Nucleus accumbens (tissue), 56 donors: Measurements from ENCODE around the gene PLSCR3.

Source experiments
- DNase-seq, 56 donors: peaks; one replicate each; lab custom pipeline; 2025; lab: John Stamatoyannopoulos, UW

The PLSCR3 gene

DNA sequence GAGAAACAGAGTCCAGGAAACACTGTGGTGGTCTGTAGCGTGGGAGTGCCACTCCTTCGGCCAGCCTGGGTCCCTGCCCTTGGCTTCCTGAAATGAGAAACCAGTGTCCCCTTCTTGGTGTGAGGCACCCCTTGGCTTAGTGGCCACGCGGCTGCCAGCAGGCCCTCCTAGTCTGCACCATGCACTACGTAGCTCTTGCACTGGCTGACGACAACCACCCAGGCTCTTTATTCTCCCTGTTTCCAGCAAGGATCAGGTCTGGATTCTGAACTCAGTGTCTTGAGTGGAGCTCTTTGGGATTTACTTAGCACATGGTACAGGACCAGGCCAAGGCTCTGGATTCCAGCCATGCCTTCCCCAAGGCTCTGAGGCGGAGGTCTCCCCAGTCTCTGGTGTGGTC, 33.2 kb upstream of the PLSCR3 start:
- no peak for DNase-seq

DNA sequence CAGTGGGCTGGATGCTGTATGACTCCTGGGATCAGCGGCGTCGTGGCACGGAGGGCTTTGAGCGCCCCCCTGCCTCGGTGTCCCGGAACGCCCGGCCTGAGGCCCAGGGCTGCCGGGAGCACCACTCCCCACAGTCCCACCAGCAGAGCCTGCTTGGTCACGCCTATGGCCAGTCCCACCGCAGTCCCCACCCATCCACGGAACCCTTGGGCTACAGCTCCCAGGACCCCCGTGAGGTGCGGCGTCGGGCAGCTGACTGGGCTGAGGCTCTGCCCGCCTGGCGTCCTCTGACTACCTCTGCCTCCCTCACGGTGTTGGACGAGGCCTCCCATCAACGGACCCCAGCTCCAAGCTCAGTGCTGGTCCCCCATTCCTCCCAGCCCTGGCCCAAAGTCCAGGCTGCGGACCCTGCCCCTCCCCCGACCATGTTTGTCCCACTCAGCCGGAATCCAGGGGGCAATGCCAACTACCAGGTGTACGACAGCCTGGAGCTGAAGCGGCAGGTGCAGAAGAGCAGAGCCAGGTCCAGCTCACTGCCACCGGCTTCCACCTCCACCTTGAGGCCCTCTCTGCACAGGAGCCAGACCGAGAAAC, 32.7 kb upstream of the PLSCR3 start:
- DNase-seq, result no peak

DNA sequence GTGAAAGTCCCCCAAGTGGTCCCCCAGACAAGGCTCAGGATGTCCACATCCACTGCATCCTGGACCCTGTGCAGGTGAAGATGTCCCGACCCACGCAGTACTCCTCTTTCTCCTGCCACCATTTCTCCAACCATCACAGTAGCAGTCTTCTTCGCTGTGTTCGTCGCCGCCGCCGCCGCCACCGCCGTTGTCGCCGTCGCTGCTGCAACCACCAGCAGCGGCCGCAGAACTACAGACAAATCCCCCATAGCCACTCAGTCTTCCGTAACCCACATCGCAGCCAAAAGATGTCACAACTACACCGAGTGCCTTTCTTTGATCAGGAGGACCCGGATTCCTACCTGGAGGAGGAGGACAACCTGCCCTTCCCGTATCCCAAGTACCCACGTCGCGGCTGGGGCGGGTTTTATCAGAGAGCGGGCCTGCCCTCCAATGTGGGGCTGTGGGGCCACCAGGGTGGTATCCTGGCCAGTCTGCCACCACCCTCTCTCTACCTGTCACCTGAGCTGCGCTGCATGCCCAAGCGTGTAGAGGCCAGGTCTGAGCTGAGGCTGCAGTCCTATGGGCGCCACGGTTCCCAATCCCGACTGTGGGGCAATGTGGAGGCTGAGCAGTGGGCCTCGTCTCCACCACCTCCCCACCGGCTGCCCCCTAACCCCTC, 32.0 kb upstream of the PLSCR3 start:
- DNase-seq, result no peak

DNA sequence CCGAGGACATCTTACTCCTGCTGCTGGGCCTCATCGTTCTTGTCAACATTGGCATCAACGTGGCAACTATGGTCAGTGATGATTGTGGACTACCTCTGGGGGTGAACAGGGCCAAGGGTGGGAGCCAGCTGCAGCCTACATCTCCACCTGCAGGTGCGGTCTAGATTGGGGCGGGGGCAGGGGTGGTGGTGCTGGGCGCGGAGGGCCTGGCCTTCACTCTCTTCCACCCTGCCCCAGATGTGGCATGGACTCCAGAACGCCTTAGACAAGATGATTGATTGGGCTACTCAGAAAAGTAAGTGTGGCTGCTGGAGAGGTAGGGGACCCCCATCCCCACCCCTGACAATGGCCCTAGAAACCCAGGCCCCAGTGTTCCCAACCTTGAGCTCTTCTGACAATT, 31.4 kb upstream of the PLSCR3 start:
- DNase-seq, result no peak

DNA sequence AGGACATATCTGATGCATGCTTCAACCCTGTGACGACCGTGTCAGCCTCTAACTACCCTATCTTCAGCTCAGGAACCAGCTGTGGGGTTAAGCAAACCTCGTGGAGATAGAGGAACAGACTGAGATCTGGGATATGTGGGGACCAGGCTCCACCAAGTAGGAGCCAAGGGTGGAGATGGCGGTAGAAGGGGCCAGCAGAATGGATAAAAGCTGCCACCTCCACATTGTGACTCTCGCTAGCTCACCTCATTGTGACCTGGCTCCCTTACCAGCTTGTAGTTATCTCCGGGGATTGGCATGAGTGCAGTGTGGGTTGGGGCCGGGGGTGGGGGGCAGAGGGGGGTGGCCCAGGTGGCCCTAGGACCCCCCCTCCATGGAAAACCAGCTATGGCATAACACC, 31.0 kb upstream of the PLSCR3 start, which contains the start of gene SPEM2:
SPEM2 (plus strand) TSS at position 301 of the 400 bp plus-strand sequence; CDS start at position 374, 73 bp downstream.
- DNase-seq, result no peak

DNA sequence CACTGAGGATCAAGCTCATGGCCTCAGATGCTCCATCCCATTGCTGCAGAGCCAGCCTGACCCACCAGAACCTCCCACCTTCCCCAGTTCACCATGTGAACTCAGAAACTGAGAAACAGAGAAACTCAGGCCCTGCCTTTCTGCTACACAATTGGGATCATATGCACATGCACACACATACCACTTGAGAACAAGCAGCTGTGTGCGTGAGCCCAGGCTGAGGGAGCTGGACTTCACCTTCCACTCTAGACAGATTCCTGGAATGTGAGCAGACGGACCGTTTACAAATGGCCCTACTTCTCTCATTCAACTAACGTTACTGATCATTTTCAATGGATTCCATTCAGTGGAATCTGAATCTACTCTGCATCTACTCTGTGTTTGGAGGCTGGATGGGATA, 29.4 kb upstream of the PLSCR3 start:
- DNase-seq, result no peak

DNA sequence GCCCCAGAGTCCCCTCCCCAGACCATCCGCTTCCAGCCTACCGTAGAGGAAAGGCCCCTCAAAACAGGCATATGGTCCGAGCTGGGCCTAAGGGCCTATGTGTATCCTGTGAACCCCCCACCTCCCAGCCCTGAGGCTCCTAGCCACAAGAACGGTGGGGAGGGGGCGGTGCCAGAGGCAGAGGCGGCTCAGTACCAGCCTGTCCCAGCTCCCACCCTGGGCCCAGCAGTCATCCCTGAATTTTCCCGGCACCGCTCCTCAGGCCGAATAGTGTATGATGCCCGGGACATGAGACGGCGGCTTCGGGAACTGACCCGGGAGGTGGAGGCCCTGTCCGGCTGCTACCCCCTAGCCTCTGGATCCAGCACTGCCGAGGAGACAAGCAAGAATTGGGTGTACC, 26.9 kb upstream of the PLSCR3 start:
- no peak for DNase-seq

DNA sequence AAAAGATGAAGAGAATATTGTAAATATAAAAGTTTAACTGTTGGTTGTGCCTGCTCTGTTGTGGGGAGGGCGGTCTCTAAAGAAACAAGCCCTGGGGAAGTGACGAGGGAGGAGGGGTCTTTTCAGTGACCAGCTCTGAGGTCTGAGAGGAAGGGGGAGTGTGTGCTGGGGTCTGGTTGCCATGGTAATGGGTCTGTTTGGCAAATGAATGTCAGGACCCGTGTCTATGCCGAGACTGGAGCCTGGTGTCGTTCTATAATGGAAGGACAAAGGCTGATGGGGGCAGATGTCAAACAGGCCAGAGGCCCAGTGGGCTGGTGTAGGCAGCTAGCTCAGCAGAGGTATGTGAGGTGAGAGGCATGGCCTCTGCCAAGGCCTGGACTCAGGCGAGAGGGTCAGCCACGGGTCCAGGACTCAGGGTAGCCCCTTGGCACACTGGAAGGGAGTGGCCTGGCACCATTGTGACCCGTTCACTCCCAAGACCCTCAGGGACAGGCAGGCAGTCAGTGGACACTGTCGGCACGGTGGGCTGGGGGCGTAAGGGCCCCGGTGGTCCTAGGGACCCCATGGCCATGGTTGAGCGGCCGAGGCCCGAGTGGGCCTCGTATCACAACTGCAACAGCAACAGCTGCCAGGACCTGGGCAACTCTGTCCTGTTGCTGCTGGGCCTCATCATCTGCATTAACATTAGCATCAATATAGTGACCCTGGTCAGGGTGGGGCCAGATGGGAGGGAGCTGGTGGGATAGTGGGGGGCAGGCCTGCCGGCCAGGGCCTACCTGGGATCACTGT, 25.7 kb upstream of the PLSCR3 start, which contains the start of gene SPEM1:
SPEM1 (plus strand) TSS at position 506 of the 792 bp plus-strand sequence; CDS start at position 567, 61 bp downstream.
- no peak for DNase-seq

DNA sequence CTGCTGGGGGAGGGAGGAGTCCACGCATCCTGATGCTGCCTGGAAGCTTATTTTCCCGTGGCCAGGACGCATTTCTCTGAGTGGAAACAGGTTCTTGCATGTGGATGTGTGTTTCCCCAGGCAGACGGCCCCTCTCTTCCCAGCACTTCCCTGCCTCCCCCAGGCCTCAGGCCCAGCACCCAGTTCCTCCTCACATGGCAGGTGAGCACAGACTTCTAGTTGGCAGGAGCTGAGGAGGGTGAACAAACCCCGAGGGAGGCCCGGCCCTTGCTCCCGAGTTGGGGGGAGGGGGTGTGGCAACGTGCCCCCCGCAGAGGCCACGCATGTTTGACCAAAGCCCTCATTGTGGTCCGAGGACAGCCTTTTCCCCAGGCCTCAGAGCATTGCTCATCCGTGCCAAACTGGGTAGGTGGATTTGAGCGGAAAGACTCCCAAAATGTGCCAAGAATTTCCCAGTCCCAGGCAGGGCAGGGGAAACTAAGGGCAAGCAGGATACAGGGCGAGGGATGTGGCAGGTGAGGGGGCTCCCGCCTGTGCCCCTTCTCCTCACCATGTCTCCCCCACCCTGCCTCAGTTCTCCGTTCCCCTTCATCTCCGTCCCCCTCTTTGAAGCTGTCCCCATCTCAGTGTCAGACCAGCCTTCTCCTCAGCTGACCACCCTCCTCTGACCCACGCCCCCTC, 24.3 kb upstream of the PLSCR3 start:
- no peak for DNase-seq

DNA sequence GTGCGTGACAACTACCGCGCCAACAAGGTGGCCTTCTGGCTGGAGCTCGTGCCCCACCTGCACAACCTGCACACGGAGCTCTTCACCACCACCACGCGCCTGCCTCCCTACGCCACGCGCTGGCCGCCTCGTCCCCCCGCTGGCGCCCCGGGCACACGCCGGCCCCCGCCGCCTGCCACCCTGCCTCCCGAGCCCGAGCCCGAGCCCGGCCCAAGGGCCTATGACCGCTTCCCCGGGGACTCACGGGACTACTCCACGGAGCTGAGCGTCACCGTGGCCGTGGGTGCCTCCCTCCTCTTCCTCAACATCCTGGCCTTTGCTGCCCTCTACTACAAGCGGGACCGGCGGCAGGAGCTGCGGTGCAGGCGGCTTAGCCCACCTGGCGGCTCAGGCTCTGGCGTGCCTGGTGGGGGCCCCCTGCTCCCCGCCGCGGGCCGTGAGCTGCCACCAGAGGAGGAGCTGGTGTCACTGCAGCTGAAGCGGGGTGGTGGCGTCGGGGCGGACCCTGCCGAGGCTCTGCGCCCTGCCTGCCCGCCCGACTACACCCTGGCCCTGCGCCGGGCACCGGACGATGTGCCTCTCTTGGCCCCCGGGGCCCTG, 22.8 kb upstream of the PLSCR3 start:
- DNase-seq, result no peak

DNA sequence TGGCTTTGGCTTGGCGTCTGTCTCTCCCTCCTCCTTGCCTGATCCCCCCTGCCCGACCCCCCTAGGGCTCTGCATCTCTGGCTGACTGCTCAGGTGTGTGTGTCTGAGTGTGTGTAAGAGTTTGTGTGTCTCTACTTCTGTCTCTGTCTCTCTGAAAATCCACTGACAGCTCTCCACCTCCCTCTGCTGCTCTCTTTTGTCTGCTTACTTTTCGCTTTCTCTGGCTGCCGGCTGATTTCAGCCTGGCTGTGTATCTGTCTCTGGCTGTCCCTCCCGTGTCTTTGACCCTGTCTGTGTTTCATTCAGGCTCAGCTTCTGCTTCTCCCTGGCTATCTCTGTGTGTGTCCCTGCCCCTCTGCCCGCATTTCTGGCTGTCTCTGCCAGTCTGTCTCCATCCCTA, 22.0 kb upstream of the PLSCR3 start:
- DNase-seq, result no peak

DNA sequence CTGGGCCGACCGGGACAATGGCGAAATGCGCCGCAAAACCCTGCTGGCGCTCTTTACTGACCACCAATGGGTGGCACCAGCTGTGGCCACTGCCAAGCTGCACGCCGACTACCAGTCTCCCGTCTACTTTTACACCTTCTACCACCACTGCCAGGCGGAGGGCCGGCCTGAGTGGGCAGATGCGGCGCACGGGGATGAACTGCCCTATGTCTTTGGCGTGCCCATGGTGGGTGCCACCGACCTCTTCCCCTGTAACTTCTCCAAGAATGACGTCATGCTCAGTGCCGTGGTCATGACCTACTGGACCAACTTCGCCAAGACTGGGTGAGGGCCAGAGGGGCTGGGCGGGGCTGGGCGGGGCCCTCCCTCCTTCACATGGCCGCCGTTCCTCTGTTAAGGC, 21.5 kb upstream of the PLSCR3 start:
- DNase-seq, result no peak

DNA sequence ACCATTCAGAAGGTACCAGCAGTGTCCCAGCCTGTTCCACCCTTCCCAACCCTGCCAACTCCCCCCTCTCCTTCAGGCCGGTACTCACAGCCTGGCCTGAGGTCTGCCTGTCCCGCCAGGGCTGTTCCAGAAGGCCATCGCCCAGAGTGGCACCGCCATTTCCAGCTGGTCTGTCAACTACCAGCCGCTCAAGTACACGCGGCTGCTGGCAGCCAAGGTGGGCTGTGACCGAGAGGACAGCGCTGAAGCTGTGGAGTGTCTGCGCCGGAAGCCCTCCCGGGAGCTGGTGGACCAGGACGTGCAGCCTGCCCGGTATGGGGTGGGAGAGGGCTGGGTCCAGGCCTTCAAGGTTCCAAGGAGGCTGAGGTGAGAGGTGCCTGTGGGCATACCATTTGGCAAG, 20.5 kb upstream of the PLSCR3 start:
- DNase-seq, result no peak

DNA sequence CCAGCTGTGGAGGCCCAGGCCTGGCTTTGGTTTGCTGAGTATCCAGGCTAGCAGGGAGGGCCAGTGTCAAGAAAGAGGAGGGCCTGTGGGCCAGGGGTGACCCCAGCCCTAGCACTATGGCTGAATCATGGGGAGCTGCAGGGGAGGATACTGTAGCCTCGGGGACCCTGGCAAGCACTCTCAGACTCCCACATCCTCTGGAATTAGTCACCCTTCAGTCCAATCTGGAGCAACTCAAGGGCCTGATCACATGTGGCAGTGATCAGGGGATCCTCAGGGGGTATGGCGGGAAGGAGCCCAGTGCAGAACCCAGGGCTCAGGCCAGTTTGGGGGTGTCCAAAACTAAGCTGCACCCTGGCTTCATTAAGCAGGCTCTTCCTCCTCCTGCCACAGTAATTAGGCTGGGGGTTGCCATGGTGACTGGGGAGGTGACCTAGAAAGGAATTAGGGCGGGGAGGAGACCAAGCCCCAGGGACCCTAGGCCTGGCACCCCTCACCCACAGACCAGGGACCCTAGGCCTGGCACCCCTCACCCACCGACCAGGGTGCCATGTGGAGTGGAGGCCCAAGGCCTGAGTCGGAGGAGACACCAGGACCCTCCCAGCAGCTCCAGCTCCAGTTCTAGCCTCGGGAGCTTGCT, 19.1 kb upstream of the PLSCR3 start:
- no peak for DNase-seq

DNA sequence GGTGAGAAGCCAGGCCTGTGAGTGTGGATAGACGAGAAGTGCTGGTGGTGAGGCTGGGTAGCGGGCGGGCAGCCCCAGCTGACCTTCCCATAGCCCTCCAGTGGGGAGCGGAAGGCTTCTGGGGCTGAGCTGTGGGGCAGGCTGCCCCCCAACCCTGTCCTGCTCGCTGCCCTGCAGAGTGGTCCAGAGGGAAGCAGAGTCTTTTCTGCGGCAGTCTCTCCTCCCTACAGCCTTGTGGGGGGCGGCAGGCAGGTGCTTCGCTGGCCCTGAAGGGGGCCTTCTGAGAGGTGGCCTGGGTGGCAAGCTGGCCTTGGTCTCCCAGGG, 17.1 kb upstream of the PLSCR3 start:
- no peak for DNase-seq

DNA sequence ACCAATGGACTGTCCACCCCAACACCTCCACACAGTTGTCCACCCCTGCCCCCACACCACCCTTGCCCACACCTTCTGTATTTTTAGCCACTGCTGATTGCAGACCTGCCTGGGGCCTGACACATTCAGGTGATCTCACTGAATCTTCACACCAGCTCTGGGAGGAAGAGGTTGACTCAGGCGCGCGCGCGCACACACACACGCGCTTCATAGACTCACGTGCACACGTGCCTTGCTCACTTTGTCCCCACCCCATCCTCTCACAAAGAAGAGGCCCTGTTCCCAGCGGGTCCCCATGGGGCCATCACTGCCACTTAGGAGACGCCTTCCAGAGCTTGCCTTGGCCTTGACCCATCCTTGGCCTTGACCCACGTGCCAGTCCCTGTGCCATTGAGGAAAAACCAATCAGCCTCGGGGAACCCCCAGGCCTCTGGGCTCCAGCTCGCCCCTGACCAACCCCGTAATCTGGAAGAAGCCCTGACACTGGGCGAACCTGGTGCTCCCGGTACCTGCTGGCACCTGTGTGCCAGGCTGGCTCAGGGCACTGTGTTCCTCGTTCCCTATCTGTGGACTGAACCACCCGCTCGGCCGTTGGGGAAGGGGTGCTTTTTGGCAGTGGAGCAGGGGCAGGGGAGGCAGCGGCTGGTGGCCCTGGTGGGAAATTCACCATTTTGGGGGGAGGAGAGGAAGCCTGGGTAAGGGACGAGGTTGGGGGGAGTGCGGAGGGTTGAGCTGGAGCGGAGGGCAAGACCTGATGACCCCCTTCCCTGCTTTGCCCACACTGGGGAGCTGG, 16.5 kb upstream of the PLSCR3 start:
- DNase-seq, result peak in 8 of 56 donors; percentile 5 to 46 (median 16)

DNA sequence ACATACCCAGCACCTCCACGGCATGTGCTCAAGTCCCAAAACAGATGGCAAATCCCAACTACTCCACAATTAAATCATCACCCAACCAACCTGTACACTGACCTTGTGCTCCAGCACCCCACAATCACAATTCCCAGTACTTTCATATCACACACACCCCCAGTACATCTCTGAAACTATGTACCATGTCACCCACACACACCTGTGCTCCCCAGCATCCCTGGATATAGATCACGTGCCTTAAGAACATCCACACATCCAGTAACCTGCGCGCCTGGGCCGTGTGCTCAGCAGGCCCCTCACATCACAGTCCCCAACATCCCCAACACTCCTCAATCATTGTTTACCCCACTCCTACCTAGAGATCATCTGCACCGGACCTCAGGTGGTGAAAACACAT, 15.4 kb upstream of the PLSCR3 start:
- no peak for DNase-seq

DNA sequence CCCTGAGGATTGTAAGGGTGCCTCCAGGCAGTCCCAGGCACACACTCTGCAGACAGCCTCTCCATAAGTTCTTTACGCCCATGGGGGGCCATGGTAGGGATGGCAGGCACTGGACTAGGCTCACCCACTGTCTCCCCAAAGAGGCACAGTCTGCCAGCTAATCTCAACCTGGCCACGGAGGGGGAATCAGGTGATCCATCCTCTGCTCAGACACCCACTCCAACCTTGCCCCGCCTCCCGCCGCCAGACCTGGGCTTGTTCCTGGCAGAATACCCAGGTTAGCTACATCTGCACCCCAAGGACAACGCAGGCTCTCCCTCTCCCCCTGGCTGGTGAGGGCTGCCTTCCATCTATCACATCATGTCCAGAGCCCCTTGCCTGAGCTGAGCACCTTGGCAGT, 14.5 kb upstream of the PLSCR3 start:
- DNase-seq, result peak in 9 of 56 donors; percentile 4 to 51 (median 26)

DNA sequence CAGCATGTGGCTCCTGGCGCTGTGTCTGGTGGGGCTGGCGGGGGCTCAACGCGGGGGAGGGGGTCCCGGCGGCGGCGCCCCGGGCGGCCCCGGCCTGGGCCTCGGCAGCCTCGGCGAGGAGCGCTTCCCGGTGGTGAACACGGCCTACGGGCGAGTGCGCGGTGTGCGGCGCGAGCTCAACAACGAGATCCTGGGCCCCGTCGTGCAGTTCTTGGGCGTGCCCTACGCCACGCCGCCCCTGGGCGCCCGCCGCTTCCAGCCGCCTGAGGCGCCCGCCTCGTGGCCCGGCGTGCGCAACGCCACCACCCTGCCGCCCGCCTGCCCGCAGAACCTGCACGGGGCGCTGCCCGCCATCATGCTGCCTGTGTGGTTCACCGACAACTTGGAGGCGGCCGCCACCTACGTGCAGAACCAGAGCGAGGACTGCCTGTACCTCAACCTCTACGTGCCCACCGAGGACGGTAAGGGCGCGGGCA, 14.0 kb upstream of the PLSCR3 start:
- no peak for DNase-seq
